MV-4-11 (cell line): ENCODE measurements around the gene RXRA.

Experiments used
- DNase-seq: peaks from one replicate; lab custom pipeline; 2025; lab: John Stamatoyannopoulos, UW

RXRA gene

GRCh38 chr9:134433909-134434882, 107.9 kb downstream of the RXRA start:
- no peak for DNase-seq

GRCh38 chr9:134434894-134435506, 108.7 kb downstream of the RXRA start:
- no peak for DNase-seq

- no peak for DNase-seq
Observed at GRCh38 chr9:134435550-134436378, 109.5 kb downstream of the RXRA start.

- no peak for DNase-seq
Observed at GRCh38 chr9:134436379-134436762, 110.1 kb downstream of the RXRA start.

GRCh38 chr9:134436911-134437310, 110.7 kb downstream of the RXRA start:
- DNase-seq = no peak

GRCh38 chr9:134437403-134438194, 111.3 kb downstream of the RXRA start:
- no peak for DNase-seq

- DNase-seq = no peak
Observed at GRCh38 chr9:134438195-134438788, 112.0 kb downstream of the RXRA start.

GRCh38 chr9:134439368-134439784, 113.1 kb downstream of the RXRA start:
- no peak for DNase-seq

- DNase-seq = no peak
Observed at GRCh38 chr9:134440636-134441226, 114.5 kb downstream of the RXRA start.

GRCh38 chr9:134441227-134442084, 115.2 kb downstream of the RXRA start:
- no peak for DNase-seq

GRCh38 chr9:134442085-134442474, 115.8 kb downstream of the RXRA start:
- DNase-seq = no peak

- no peak for DNase-seq
Observed at GRCh38 chr9:134442486-134443173, 116.4 kb downstream of the RXRA start.

GRCh38 chr9:134443174-134444037, 117.2 kb downstream of the RXRA start:
- peak; percentile 85 for DNase-seq

GRCh38 chr9:134444038-134444315, 117.7 kb downstream of the RXRA start:
- DNase-seq = no peak

GRCh38 chr9:134445000-134445399, 118.7 kb downstream of the RXRA start:
- DNase-seq = no peak

GRCh38 chr9:134449180-134449916, 123.1 kb downstream of the RXRA start:
- peak; percentile 88 for DNase-seq

- no peak for DNase-seq
Observed at GRCh38 chr9:134451700-134452458, 125.6 kb downstream of the RXRA start.
